ENCODE data around the gene CBL.

Gene CBL

DNA sequence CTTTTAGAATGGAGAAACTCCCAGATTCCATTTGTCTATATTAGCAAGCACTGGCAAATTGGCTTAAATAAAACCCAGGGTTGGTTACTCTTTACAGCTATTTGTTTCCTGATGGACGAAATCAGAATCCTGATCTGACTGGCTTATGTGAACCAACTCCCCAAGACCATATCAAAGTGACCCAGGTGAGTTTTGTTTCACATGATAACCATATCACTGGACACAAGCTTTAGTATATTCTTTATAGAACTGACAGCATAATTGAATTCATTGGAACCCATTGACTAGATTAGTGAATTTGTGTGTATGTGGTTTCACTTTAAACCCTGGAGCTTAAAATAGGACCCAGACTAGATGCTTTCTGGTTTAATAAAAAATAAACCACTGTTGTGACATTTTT lies 71.5 kb downstream of the CBL start:
- no peak for DNase-seq

DNA sequence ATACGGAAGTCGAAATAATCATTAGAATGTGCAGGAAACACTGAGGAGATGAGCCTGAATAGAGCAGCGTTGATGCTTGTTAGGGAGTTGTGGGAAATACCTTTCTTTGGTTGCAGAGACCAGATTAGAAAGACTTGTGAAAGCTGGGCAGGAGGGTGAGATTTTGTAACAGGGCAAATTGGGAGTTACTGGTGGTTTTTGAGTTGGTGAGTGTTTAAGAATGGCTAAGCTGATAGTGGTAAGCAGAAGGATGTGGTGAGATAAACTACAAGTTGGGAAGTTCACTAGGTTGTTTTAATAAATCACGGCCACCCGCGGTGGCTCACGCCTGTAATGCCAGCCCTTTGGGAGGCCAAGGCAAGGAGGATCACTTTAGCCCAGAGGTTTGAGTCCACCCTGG lies 76.4 kb downstream of the CBL start:
- no peak for DNase-seq

DNA sequence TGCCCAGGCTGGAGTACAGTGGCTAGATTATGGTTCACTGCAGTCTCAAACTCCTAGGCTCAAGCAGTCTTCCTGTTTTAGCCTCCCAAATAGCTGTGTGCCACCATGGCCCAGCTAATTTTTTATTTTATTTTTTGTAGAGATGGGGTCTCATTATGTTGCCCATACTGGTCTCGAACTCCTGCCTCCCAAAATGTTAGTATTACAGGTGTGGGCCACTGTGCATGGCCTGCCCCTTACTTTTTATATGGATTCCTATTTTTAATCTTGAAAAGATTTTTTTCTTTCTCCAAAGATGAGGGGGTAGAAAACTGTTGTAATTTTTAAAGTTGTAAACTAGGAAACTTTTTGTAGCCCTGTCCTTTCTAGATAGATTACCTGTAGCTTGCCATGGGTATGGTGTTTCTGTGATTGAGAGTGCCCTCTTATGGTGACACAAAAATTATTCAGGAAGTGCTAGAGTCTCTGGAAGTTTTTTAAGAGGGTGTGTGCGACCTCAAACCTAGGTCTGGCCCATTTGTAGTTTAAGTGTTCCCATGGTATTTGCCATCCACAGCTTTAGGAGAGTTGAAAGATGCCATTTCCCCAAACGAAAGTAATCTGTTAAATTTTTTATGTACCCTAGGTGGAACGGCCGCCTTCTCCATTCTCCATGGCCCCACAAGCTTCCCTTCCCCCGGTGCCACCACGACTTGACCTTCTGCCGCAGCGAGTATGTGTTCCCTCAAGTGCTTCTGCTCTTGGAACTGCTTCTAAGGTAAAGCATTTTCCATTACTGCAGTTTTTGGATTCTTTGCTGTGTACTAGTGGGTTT lies 78.4 kb downstream of the CBL start:
- DNase-seq = no peak

DNA sequence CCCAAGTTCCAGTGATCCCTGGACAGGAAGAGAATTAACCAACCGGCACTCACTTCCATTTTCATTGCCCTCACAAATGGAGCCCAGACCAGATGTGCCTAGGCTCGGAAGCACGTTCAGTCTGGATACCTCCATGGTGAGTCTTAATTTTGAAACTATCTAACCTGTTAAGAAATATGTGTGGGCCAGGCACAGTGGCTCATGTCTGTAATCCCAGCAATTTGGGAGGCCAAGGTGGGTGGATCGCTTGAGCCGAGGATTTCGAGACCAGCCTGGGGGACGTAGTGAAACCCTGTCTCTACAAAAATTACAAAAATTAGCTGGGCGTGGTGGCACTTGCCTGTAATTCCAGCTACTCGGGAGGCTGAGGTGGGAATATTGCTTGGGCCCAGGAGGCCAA lies 79.3 kb downstream of the CBL start:
- DNase-seq = no peak

DNA sequence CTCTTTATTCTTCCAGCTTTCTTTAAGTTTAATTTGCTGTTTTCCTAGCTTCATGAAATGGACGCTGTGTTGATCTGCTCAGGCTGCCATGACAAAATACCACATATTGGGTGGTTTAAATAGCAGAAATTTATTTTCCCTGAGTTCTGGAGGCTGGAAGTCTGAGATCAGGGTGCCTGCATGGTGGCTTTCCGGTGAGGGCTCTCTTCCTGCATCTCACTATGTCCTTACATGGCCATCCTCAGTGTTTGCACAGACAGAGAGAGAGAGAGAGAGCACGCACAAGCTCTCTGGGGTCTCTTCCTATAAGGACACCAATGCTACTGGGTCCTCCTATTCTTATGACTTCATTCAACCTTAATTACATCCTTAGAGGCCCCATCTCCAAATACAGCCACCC lies 82.1 kb downstream of the CBL start:
- no peak for DNase-seq

DNA sequence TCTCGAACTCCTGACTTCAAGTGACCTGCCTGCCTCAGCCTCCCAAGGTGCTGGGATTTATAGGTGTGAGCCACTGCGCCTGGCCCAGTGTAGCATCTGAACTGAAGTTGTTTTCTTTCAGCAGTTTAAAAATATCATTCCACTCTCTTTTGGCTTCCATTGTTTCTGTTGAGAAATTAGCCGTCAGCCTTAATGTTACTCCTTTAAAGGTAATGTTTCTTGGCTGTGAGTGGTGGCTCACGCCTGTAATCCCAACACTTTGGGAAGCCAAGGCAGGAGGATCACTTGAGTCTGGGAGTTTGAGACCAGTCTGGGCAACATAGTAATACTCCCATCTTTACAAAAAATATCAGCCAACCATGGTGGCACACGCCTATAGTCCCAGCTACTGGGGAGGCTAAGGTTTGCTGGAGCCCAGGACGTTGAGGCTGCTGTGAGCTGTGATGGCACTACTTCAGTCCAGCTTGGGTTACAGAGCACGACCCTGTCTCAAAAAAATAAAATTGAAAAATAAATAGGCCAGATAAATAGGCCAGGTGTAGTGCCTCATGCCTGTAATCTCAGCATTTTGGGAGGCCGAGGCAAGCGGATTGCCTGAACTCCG lies 84.9 kb downstream of the CBL start:
- no peak for DNase-seq

DNA sequence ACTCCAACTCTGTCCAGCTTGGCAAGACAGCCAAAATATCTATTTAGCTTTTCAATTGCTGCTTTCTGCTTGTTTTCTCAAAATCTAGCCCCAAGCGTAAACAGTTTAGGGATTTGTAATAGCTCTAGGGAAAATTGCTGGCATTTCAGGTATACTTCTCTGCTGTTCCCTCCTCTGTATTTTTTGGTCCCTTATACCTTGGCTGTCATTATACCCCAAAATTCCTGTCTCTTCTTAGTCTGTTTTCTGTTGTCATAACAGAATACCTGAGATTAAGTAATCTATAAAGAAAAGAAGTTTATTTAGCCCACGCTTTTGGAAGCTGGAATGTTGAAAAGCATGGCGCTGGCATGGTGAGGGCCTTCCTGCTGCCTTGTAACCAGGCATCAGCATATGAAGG lies 87.3 kb downstream of the CBL start:
- DNase-seq = no peak

DNA sequence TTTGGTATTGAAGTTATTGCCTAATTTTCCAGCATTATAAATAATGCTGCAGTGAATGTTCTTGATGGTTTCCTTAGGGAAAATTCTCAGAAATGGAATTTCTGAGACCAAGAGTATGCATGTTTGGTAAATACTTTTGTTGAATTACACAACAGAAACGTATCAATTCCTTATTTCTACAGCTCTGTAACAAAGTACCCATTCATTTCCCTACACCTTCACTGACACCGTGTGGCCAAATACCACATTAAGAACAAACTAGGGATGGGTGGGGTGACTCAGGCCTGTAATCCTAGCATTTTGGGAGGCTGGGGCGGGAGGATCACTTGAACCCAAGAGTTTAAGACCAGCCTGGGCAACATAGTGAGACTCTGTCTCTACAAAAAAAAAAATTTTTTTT lies 89.0 kb downstream of the CBL start:
- DNase-seq = no peak

DNA sequence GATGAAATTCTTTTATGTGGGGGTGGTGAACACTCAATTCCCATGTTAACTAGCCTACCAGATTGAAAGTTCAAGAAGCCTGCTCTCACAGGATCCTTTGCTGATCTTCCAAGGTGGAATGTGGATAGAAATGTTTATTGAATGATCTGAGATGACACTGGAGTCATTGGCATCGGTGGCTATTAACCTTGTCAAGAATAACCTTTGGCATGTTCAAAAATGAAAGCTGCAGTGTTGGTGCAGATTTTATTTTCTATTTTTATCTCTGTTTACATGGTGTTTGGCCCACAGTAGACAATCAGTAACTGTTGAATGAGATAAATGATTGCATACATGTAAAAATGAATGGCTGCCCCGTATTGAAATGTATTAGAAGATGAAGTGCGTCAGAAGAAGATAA lies 91.8 kb downstream of the CBL start:
- no peak for DNase-seq

DNA sequence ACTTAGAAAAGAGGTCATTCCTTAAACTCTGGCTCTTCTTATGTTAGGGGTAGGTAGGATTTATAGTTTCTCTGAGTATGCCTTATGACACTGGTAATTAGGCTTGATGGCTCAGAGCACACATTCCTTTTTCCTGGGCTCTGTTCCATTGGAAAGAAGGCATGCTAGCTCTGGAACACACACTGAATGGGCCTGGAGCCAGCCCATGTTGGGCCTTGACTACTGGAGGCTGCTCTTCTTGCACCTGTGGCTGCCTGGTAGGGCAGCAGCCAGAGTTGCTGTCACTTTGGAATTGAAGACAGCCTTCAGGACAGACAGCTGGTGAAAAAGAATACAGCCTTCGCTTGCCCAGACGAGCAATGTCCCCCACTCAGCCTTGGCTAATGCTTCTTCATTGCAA lies 92.6 kb downstream of the CBL start:
- DNase-seq = no peak

DNA sequence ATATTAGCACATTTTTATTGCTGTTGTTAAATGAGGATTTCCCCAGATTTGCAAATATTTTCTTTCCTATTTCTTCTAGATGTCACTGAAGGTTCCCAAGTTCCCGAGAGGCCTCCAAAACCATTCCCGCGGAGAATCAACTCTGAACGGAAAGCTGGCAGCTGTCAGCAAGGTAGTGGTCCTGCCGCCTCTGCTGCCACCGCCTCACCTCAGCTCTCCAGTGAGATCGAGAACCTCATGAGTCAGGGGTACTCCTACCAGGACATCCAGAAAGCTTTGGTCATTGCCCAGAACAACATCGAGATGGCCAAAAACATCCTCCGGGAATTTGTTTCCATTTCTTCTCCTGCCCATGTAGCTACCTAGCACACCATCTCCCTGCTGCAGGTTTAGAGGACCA lies 93.3 kb downstream of the CBL start:
- no peak for DNase-seq

DNA sequence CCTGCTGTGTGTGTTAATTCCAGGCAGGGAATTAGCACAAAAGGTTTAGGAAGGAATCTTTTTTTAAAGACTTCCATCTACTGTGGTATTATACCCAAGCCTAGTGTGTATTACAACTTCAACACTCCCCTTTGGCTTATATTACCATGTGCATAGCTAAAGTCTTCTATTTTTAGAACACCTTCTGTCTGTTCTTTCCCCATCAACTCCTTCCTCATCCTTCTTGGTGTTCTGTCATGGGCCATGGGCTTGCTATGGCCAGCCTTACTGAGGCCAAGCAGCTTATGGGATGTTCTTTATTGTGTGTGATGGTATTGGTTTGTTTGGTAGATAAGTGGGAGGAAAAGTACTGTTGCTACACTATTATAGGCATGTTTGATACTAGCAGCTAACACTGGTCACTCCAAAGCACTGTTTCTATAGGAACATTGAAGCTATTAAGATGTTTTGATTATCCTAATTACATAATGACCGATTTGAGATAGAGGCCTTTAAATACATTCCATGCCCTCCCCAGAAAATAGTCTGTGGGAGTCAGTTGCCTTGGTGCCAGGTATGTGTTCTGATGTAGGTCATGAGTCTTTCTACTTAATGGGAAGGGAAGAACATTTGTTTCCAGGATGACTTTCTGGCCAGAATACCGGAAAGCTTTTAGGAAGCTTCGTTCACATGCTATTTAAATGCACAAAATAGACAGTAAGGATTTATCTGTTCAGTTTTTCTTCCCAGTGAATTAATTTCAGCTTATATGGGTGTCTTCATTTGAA lies 94.2 kb downstream of the CBL start:
- DNase-seq = no peak

DNA sequence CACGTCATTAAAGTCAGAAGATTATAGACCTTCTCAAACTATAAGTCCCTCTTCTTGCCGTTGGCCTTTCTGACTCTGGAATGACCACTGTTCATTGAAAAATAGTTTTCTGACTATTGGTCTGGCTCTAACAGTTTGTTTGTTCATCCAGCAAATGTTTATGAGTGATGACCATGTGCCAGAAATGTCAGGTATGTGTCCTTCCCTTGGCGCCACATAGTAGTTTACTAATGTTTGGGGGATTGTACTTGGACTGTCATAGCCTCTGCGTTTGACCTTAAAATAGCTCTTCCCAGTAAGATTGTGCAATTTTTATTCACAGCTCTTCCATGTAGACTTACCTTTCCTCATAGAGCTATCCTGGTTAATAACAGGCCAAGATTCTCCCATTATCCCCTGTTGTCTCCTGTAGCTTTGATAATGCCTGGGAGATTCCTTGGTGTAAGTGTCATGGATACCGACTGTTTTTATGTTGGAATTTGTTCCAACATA lies 97.1 kb downstream of the CBL start:
- no peak for DNase-seq

DNA sequence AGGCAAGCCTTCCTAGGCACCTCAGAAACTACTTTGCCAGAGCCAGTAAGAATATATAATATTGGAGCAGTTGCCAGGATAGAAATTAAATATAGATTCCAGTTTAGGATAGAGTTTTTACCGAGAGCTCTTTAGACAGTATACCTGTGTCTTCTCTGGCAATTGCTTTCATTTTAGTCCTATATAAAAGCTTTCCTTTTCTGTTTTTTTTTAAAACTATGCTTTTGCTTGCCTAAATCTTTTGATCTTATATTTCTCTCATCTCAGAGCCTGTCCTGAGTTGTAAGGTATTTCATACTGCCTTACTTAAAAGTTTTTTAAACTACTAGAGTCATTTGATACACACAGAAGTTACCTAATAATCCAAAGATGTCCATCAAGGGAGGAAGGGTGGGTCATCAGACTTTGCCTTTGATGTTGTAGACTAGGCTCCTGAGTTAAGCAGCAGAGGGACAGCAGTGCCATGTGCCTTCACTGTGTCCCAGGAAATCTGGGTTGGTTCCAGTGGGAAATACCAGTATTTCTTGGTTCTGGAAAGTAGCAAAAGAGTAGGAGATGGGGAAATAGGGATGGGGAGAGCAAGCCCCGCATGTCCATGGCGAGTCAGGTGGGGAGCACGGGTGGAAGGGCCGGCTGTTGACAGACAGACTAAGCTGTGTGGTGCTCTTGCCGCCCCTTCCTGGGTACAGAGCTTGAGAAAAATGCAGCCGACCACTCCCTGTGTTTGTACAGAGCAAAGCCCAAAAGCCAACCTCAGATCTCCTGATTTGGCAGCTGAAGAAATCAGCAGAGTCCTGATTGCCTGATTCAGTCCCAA lies 99.6 kb downstream of the CBL start:
- no peak for DNase-seq

DNA sequence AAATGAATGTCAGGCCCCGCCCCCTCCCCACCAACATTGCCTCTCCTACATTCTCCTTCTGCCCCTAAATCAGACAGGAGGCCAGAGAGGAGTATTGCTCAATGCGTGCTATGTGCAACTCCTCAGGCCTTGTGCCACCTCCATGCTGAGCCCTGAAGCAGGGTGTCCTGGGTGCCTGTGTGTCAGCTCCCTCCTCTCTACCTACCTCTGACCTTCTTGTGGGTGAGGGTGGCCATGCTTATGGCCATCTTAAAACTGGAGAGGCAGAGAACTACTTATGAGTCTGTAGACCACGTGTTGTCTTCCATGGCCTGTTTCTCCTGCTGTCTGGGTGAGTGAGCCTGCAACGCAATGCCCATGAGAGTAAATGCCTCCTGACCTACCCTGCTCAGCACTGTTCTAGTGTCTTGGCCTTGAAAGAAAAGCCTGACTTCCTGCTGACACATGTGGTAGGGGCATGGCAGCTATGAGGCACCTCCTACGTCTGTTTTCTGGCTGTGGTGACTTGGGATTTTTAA lies 100.3 kb downstream of the CBL start:
- peak; percentile 51 to 54 for DNase-seq

DNA sequence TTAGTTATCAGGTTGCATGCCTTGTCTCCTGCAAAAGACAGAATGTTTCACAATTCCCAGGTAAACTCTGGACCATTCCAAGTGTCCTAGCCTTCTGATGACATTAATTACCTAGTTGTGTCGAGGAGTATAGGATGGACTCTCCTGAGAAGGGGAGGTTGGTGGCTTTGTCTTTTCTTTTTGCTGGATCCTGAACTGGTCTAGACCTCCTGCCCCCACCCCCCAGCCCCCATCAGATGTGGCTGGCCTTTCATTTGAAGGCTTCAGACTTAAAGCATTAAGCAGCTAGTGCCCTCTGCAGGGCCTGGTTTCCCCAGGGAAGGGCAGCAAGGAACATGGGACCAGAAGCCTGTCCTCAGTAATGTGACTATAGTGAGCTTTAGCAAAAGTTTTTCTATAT lies 101.1 kb downstream of the CBL start:
- no peak for DNase-seq

DNA sequence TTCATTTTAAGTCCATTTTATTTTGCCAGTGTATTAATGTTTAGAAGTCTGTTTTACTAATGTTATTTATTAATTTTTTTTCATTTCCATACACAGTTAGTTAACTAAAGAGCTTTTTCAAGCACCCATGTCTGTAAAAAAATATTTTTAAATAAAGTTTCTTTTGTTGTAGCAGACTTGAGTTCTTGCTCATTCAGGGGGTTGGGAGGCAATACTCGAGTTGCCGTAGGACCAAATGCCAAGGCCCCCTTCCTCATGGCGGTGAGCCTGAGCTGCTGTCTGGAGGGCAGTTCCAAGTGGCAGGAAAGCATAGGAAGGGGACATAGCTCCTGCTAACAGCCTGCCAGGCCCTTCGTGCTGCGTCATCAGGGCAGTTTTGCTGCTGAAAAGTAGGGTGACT lies 101.8 kb downstream of the CBL start:
- no peak for DNase-seq

DNA sequence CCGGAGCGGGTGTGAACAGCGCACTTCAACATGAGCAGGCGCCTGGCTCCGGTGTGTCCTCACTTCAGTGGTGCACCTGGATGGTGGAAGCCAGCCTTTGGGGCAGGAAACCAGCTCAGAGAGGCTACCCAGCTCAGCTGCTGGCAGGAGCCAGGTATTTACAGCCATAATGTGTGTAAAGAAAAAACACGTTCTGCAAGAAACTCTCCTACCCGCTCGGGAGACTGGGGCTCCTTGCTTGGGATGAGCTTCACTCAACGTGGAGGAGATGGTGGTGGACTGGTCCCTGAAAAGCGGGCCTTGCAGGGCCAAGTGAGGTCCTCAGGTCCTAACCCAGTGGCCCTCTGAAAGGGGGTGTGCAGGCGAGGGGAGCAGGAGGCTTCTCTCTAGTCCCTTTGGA lies 103.3 kb downstream of the CBL start:
- no peak for DNase-seq

DNA sequence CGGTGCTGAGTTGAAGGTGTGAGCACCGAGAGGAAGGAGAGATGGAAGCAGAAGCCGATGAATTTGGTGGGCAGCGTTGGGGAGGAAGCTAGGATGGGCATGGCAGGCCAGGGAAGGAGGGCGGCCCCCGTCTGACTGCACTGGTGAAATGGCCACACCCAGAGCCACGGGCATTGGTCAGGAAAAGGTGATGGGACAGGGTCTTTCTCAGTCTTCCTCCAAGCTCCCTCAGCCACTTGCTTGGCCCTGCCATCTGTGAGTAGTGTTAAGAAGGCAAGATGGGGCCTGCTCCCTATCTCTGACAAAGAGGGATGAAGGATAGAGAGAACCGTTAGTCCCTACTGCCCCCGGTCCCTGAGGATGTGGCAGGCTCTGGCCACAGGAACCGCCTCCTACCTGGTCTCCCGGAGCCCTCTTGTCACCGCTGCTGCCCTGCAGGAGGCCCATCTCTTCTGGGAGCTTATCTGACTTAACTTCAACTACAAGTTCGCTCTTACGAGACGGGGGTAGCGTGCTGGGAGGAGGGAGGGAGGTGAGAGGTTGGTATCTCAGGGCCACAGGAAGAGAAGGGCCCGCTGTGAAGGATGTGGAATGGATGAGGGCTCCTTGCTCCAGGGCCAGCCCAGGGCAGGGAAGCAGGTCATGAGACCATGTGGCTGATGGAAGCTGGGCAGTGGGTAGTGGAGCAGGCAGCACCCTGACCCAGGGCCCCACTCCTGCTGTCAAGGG lies 104.0 kb downstream of the CBL start:
- DNase-seq = no peak

DNA sequence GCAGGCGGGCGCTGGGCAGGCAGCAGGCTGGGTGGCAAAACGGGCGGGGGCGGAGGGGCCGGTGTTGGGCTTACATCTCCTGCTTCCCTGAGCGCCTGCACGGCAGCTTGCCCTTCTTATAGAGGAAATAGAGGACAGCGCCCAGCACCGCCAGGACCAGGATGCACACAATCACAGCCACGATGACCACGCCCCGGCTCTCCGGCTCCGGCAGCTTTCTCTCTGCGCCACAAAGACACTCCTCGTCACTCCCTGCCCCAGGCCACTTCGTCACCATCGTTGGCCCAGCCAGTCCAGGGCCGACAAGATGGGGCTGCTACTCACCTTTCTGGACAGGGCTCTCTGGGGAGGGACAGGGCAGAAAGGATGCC lies 104.5 kb downstream of the CBL start:
- no peak for DNase-seq

DNA sequence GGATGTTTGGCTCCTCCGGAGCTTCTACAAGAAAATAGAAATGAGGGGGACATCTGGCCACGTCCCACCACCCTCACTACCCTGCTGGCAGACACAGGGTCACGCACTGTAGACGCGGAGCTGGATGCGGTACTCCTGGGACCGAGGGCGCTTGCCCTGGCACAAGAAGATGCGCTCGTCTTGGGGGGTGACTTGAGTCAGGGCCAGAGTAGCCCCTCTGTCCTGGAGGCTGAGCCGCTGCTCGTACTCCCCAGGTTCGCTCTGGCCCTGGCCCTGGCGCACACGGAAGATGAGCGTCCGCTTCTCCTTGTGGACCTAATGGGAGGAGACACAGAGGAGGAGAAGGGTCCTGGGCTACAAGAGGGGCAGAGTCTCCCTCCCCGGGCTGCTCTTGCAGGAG lies 108.6 kb downstream of the CBL start:
- no peak for DNase-seq
